T-helper 17 cell (primary cell): ENCODE results near the gene HOXA11. TPM values are rescaled to one million over a fixed set of nuclear protein-coding genes. Genes with fewer than 3 reads are reported as not detected.
A peak's percentile ranks its signal among the peaks of the same experiment; 100 is the strongest.

ENCODE experiments used
- ATAC-seq: fragments of 150-1000 bp; cut with Tn5 transposase; 2 replicates; pipeline ENCODE4 v1.10.0; 2021; ENCODE audit warnings: mild to moderate bottlenecking, moderate library complexity
- DNase-seq, 3 donors: peaks; one replicate each; pipeline versions ENCODE4 v3.0.0 to v3.0.0-alpha.2; 2020 to 2021
- H3K9me3 ChIP-seq: one replicate; pipeline ENCODE4 v1.7.0; 2013; ENCODE audit warnings: low read length, mild to moderate bottlenecking; ENCODE audit not compliant: control insufficient read depth, poor library complexity, severe bottlenecking
- H3K27ac Mint-ChIP-seq: one replicate; pipeline ENCODE4 v1.8.0; 2022; ENCODE audit warnings: mild to moderate bottlenecking, moderate library complexity, mixed read lengths
- H3K27me3 Mint-ChIP-seq: one replicate; pipeline ENCODE4 v1.8.0; 2022; ENCODE audit warnings: mixed read lengths
- H3K36me3 Mint-ChIP-seq: one replicate; pipeline ENCODE4 v1.8.0; 2022; ENCODE audit warnings: low read depth, mixed read lengths
- H3K4me1 Mint-ChIP-seq: one replicate; pipeline ENCODE4 v1.8.0; 2022; ENCODE audit warnings: mild to moderate bottlenecking, mixed read lengths
- H3K4me3 Mint-ChIP-seq: one replicate; pipeline ENCODE4 v1.8.0; 2022; ENCODE audit warnings: mild to moderate bottlenecking, moderate library complexity, mixed read lengths
- total RNA-seq, 4 donors: library from RNA in 2 of 4; stranded (reverse) in 2 of 4; gene quantifications; one replicate each; pipeline ENCODE4 v1.2.3 and lab custom pipeline; 2022 to 2026

The HOXA11 gene
- total RNA-seq (not detected), total RNA-seq (lab: John Stamatoyannopoulos, UW) (0 to 0.58 reads per million in 2 donors)

GRCh38 chr7:27185013-27185853, at the start of gene HOXA11:
Gene HOXA11, minus strand, starts transcription at chr7:27185232. Its CDS starts 88 bp downstream, at chr7:27185144.
- ATAC-seq, result no peak
- peak within 1 kb of the TSS; percentile 73 for H3K27ac Mint-ChIP-seq
- peaks cover 3% of the 10 kb centered on the region for H3K9me3 ChIP-seq
- H3K4me1 Mint-ChIP-seq, result peaks cover 32% of the 10 kb centered on the region
- H3K27me3 Mint-ChIP-seq, result peaks cover 77% of the 10 kb centered on the region
- peak within 1 kb of the TSS; percentile 85 for H3K4me3 Mint-ChIP-seq
- H3K36me3 Mint-ChIP-seq, result peaks cover 4% of the 10 kb centered on the region
- no peak for DNase-seq

GRCh38 chr7:27229448-27229847, 44.4 kb upstream of the HOXA11 start:
- Mint-ChIP-seq H3K27ac (no peak overlapping the region), H3K4me3 (no peak overlapping the region), H3K4me1 (peaks cover 3% of the 10 kb centered on the region), H3K36me3 (peaks cover 2% of the 10 kb centered on the region), H3K27me3 (peaks cover 70% of the 10 kb centered on the region)
- no peaks in the 10 kb centered on the region for H3K9me3 ChIP-seq
- DNase-seq (no peak), ATAC-seq (no peak)

- no peak for ATAC-seq
- Mint-ChIP-seq H3K4me1 (peaks cover 3% of the 10 kb centered on the region), H3K36me3 (no peaks in the 10 kb centered on the region), H3K27ac (no peak overlapping the region), H3K4me3 (peak overlapping the region; percentile 25), H3K27me3 (peaks cover 90% of the 10 kb centered on the region)
- no peak for DNase-seq
- H3K9me3 ChIP-seq, result no peaks in the 10 kb centered on the region
These were observed 40.2 kb upstream of the HOXA11 start for GRCh38 chr7:27224983-27225934.

DNA sequence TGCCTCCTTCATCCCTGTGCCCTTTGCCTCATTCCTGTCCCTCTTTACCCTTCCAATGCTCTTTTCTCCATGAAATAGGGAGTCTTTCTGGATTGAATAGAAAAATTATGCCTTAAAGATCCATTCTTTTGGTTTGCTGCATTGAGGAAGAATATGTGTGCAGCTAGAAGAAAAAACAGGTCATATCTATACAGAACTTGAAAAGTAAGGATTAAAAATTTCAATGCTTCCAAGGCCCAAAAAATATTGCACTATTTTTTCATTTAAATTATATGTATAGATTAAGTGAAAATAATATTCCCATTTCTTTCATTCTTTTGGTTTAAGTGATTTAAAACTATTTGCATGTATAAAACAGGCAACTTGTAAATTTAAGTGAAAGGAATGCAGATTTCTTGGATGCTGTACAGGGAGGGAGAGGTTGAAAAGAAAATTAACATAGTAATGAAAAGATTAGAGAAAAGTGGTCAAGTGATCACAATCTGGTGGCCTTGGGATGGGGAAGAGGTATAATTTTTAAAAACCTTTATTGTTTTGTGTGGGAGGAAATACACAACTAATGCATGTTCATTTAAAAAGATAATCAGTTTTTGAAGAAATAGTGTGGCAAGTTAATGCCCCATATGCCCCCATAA, 39.0 kb upstream of the HOXA11 start:
- H3K9me3 ChIP-seq, result no peaks in the 10 kb centered on the region
- peaks cover 93% of the 10 kb centered on the region for H3K27me3 Mint-ChIP-seq
- H3K27ac Mint-ChIP-seq, result no peak overlapping the region
- H3K4me1 Mint-ChIP-seq, result peaks cover 10% of the 10 kb centered on the region
- DNase-seq (no peak), ATAC-seq (no peak)
- no peak overlapping the region for H3K4me3 Mint-ChIP-seq
- H3K36me3 Mint-ChIP-seq, result peaks cover 4% of the 10 kb centered on the region

DNA sequence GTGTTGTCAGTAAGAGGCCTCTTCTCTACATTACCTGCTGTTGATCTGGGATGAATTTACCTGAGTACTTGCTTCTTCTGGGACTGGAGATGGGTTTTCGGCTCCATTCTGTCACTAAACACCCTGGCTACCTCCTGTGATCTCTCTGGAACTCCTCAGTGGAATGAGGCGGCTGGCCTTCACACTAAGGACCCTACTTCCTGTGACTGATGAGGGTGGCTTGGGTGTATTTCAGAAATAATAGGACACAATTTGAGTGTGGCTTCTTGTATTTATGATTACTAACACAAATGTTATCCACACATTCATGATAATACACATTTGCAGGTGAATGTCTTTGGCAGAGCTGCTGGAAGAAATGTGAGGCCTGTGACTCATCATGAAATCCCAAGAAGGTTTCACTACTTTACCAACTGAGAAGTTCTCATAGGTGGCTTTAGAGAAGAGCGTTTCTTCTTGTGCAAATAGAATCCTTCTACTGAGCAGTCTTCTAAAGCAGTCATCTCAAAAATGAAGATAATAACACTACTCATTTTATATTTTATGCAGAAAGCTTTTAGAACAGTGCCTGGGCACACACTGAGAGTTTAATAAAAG, 36.3 kb upstream of the HOXA11 start:
- Mint-ChIP-seq H3K27ac (no peak overlapping the region), H3K4me1 (peaks cover 10% of the 10 kb centered on the region), H3K27me3 (peaks cover 85% of the 10 kb centered on the region), H3K4me3 (no peak overlapping the region), H3K36me3 (peaks cover 4% of the 10 kb centered on the region)
- no peak for ATAC-seq
- DNase-seq, result no peak
- no peaks in the 10 kb centered on the region for H3K9me3 ChIP-seq

DNA sequence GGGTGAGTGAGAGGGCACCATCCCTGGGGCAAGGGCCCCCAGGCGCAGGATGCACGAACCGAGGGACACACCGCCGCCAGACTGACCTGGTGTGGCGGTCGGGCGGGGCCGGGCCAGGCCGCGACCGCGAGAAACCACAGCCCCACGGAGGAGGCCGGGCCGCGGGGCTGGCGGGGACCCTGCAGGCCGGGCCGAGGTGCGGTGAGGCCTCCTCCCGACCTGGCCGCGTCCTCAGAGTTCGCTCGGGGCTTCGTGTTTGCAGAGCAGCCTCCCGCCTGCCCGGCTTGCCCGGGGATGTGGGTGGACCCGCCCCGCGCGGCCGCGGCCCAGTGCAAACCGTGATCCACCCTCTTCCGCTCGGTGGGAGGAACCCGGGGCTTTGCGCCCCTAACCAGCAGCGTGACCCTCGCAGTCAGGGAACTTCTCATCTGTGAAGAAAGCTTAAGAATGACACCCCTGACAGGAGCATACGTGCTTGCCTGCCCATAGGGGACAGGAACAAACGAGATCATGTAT, 35.5 kb upstream of the HOXA11 start:
- Mint-ChIP-seq H3K4me3 (no peak overlapping the region), H3K27me3 (peaks cover 87% of the 10 kb centered on the region), H3K27ac (no peak overlapping the region), H3K36me3 (peaks cover 4% of the 10 kb centered on the region), H3K4me1 (peaks cover 13% of the 10 kb centered on the region)
- DNase-seq (no peak), ATAC-seq (no peak)
- H3K9me3 ChIP-seq, result no peaks in the 10 kb centered on the region

- no peak overlapping the region for H3K27ac Mint-ChIP-seq
- H3K36me3 Mint-ChIP-seq, result peaks cover 4% of the 10 kb centered on the region
- DNase-seq, result no peak
- H3K9me3 ChIP-seq, result no peaks in the 10 kb centered on the region
- no peak overlapping the region for H3K4me3 Mint-ChIP-seq
- peaks cover 87% of the 10 kb centered on the region for H3K27me3 Mint-ChIP-seq
- peaks cover 10% of the 10 kb centered on the region for H3K4me1 Mint-ChIP-seq
- ATAC-seq, result no peak
These were observed 34.8 kb upstream of the HOXA11 start for GRCh38 chr7:27219821-27220220.

- no peaks in the 10 kb centered on the region for H3K9me3 ChIP-seq
- no peak for ATAC-seq
- H3K4me1 Mint-ChIP-seq, result peaks cover 13% of the 10 kb centered on the region
- DNase-seq, result no peak
- no peak overlapping the region for H3K27ac Mint-ChIP-seq
- peaks cover 4% of the 10 kb centered on the region for H3K36me3 Mint-ChIP-seq
- H3K4me3 Mint-ChIP-seq, result no peak overlapping the region
- peaks cover 86% of the 10 kb centered on the region for H3K27me3 Mint-ChIP-seq
These were observed 32.9 kb upstream of the HOXA11 start for GRCh38 chr7:27217951-27218350.

GRCh38 chr7:27215356-27215755, 30.3 kb upstream of the HOXA11 start:
- peaks cover 4% of the 10 kb centered on the region for H3K36me3 Mint-ChIP-seq
- peaks cover 23% of the 10 kb centered on the region for H3K4me1 Mint-ChIP-seq
- DNase-seq (no peak), ATAC-seq (no peak)
- H3K27ac Mint-ChIP-seq, result no peak overlapping the region
- no peak overlapping the region for H3K4me3 Mint-ChIP-seq
- H3K27me3 Mint-ChIP-seq, result peaks cover 88% of the 10 kb centered on the region
- H3K9me3 ChIP-seq, result no peaks in the 10 kb centered on the region

- ATAC-seq, result no peak
- Mint-ChIP-seq H3K27me3 (peaks cover 90% of the 10 kb centered on the region), H3K27ac (no peak overlapping the region), H3K4me1 (peaks cover 18% of the 10 kb centered on the region), H3K4me3 (no peak overlapping the region), H3K36me3 (no peaks in the 10 kb centered on the region)
- no peak for DNase-seq
- no peaks in the 10 kb centered on the region for H3K9me3 ChIP-seq
These were observed 29.4 kb upstream of the HOXA11 start for GRCh38 chr7:27214239-27214950.

DNA sequence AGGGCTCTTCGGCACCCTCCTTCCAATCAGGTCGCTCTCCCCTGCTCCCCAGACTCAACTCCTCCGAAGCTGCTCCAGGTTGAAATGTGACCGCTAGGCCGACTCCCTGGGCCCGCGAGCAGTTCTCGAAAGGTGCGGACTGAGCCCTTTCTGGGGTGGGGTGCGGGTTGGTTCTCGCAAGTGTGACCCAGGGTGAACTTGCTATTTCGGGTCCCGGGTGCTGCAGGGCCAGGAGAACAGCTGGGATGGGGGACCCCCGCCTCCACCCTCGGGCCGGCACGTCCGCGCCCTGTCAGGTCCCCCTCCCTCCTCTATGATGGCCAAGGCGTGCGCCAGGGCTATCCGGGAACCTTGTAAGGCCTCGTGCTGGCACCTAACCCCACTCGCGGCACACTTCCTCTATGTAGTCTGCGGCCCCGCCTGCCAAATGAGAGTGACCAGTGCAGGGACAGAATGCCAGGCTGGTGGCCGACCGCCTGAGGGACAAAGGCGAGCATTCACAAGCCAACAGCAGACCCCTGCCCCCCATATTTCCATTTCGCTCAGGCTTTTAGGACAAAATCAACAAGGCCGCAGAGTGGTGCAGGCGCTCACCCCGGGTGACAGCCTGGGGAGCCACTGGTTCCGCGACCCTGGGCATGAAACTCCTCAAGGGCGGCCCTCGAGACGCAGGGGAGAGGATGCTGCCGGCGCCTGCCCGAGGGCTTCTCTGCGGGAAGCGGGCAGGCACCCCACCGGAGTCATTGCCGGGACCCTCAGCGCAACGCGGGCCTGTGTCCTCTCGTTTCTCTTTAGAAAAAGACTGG, 28.6 kb upstream of the HOXA11 start:
- DNase-seq (no peak), ATAC-seq (no peak)
- Mint-ChIP-seq H3K4me3 (no peak overlapping the region), H3K27me3 (peaks cover 90% of the 10 kb centered on the region), H3K27ac (no peak overlapping the region), H3K4me1 (peaks cover 18% of the 10 kb centered on the region), H3K36me3 (no peaks in the 10 kb centered on the region)
- H3K9me3 ChIP-seq, result no peaks in the 10 kb centered on the region
